Body of pancreas (tissue), 4 donors: ENCODE data around the gene PLEKHA3. TPM values are rescaled to one million over a fixed set of nuclear protein-coding genes. Genes with fewer than 3 reads are reported as not detected.

ENCODE experiments used
- ATAC-seq: fragments of 150-250 bp; one replicate; pipeline ENCODE4 v1.9.1; 2016
- DNase-seq, 4 donors: peaks; one replicate each; pipeline ENCODE4 v3.0.0-alpha.2; 2019
- H3K27ac ChIP-seq, 4 donors: fragments of 200-600 bp; sonication (generic); 1 replicate in 3 of 4; 2 replicates in 1 of 4; pipeline versions ENCODE4 v1.5.1 to v1.6.1; 2016 to 2019; ENCODE audit warnings: mild to moderate bottlenecking in 1 of 4, mixed read lengths in 1 of 4, moderate library complexity in 1 of 4
- H3K27me3 ChIP-seq, 2 donors: fragments of 200-600 bp; sonication (generic); one replicate each; pipeline ENCODE4 v1.6.0; 2016; ENCODE audit warnings: mild to moderate bottlenecking in 1 of 2
- H3K36me3 ChIP-seq, 2 donors: fragments of 200-600 bp; sonication (generic); replicated peaks in 1 of 2; 2 replicates each; pipeline ENCODE4 v1.5.1; 2016; ENCODE audit warnings: low read depth in 2 of 2; ENCODE audit not compliant: insufficient read depth in 1 of 2
- H3K4me1 ChIP-seq: fragments of 200-600 bp; sonication (generic); one replicate; pipeline ENCODE4 v1.6.0; 2016
- H3K4me3 ChIP-seq, 2 donors: fragments of 200-600 bp; sonication (generic); 1 replicate in 1 of 2; 2 replicates in 1 of 2; pipeline ENCODE4 v1.5.1; 2016 to 2019
- H3K9me3 ChIP-seq, 3 donors: fragments of 200-600 bp; sonication (generic); 1 replicate in 2 of 3; 2 replicates in 1 of 3; pipeline ENCODE4 v1.5.1; 2016
- CTCF ChIP-seq, 7 experiments: fragments of 450-650 bp in 4 of 7; fragments of 200-600 bp in 3 of 7; sonication (generic) in 3 of 7; IDR thresholded peaks; one replicate each; pipeline ENCODE4 v1.5.1; 2016 to 2019; ENCODE audit warnings: antibody characterized with exemption in 7 of 7
- POLR2A ChIP-seq, 3 donors: fragments of 450-650 bp; IDR thresholded peaks; one replicate each; pipeline ENCODE4 v1.6.1; 2016; ENCODE audit warnings: antibody characterized with exemption in 3 of 3, mild to moderate bottlenecking in 2 of 3
- WGBS, 2 donors: methylation state at CpG; one replicate each; pipeline ENCODE4 v1.1.5; 2017; 5-methylcytosine and 5-hydroxymethylcytosine counted together
- intact Hi-C: fragments of 100-400 bp; cut with DNase I; formaldehyde crosslinking; loops from one replicate; pipeline ENCODE4 v1.15.1; 2023
- total RNA-seq, 2 donors: library from RNA; depleted of rRNA; stranded (reverse); fragments of >200 nt; gene quantifications; one replicate each; pipeline ENCODE4 v1.1.0, GENCODE V29; 2016

PLEKHA3 gene
- 1 to 10 TPM; 5.3 to 6.5 TPM for total RNA-seq

- no peaks in the 10 kb centered on the region for H3K36me3 ChIP-seq
- H3K4me3 ChIP-seq = peak within 1 kb of the TSS; percentile 83 to 91
- DNase-seq = peak; percentile 96 to 98 (median 97)
- TF ChIP-seq CTCF (IDR thresholded peaks at IDR 0.05) = no peak
- peak; percentile 82 to 91 (median 88) for TF ChIP-seq POLR2A (IDR thresholded peaks at IDR 0.05)
- H3K9me3 ChIP-seq = no peaks in the 10 kb centered on the region
- 0% methylated on average over 47 to 92 of the region's 92 CpGs for WGBS, 2 donors
- peaks cover 57% of the 10 kb centered on the region for H3K4me1 ChIP-seq
- intact Hi-C loops = no loop called here
- no peaks in the 10 kb centered on the region for H3K27me3 ChIP-seq
- peak; percentile 93 for ATAC-seq
- peak within 1 kb of the TSS; percentile 92 to 98 (median 96) for H3K27ac ChIP-seq
Measured at GRCh38 chr2:178480227-178481181, at the start of gene PLEKHA3. PLEKHA3 (plus strand) TSS chr2:178480457; CDS start chr2:178480870, 413 bp downstream.

DNA sequence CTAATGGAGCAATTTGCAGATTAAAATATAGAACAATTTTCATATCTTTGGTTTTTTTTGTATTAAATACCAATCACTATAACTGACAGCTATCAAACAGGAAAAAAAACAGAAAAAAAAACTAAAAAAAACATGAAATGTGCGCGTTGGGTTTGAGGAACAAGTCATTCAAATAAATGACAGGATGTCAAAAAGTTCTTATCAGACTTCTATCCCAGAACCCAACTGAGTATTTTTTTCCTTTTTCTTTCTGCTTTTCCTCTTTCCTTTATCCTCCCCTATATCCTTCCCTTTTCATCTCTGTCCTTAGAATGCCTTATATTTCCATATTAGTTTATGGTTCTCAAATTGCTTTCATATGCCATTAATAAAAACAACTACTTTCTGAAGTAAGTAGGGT, 43.6 kb upstream of the PLEKHA3 start:
- TF ChIP-seq POLR2A (IDR thresholded peaks at IDR 0.05) (no peak), CTCF (IDR thresholded peaks at IDR 0.05) (no peak)
- ATAC-seq (no peak), DNase-seq (no peak)
- intact Hi-C loops = no loop called here
- WGBS, 2 donors = 74 to 75% methylated on average over 2 of the region's 2 CpGs
- no peaks in the 10 kb centered on the region for H3K9me3 ChIP-seq
- no peaks in the 10 kb centered on the region for H3K27me3 ChIP-seq
- H3K4me3 ChIP-seq = no peak overlapping the region
- peaks cover 0 to 25% of the 10 kb centered on the region in 2 donors for H3K36me3 ChIP-seq
- H3K4me1 ChIP-seq = no peaks in the 10 kb centered on the region
- no peak overlapping the region for H3K27ac ChIP-seq

GRCh38 chr2:178441426-178441825, 38.8 kb upstream of the PLEKHA3 start:
- 83 to 88% methylated on average over 2 of the region's 2 CpGs for WGBS, 2 donors
- intact Hi-C loops = no loop called here
- H3K4me1 ChIP-seq = no peaks in the 10 kb centered on the region
- TF ChIP-seq POLR2A (IDR thresholded peaks at IDR 0.05) (no peak), CTCF (IDR thresholded peaks at IDR 0.05) (no peak)
- no peaks in the 10 kb centered on the region for H3K9me3 ChIP-seq
- ATAC-seq (no peak), DNase-seq (no peak)
- H3K36me3 ChIP-seq = peaks cover 2 to 15% of the 10 kb centered on the region in 2 donors
- H3K27ac ChIP-seq = no peak overlapping the region
- H3K4me3 ChIP-seq = no peak overlapping the region
- no peaks in the 10 kb centered on the region for H3K27me3 ChIP-seq

DNA sequence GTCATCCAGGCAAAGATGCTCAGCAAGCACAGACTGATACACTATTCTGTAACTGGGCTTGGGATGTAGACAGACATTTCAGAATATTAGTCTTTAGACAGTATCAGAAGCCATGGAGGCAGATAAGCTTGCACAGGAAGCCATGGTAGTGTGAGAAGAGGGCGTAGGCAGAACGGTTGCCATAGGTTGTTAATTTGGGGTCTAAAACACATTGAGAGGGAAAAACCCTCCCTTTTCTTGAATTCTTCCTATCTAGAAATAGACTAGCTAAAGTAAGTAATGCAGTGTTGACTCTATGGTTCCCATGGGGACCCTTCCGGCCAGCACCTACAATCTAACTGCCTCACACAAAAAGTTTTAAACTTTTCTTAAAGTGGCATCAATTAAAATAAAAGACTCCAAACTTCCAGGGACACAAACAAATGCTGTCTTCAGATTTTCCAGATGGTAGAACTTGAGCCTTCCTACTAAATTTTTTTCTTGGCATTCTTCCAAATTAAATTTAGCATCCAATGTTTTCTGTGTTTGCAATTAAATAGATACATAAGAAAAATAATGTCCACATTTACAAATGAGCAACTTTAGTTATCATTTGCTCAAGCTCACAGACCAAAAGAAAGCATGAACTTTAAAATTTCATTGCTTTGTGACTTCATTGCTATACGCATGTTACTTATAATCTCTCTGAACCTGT, 31.1 kb upstream of the PLEKHA3 start:
- Histone ChIP-seq H3K4me3 (no peak overlapping the region), H3K27me3 (no peaks in the 10 kb centered on the region), H3K36me3 (peaks cover 3 to 7% of the 10 kb centered on the region in 2 donors), H3K27ac (peak overlapping the region in 3 of 4 donors; percentile 94 to 100 (median 98)), H3K4me1 (peaks cover 25% of the 10 kb centered on the region), H3K9me3 (no peaks in the 10 kb centered on the region)
- intact Hi-C loops = no loop called here
- TF ChIP-seq POLR2A (IDR thresholded peaks at IDR 0.05) (no peak), CTCF (IDR thresholded peaks at IDR 0.05) (no peak)
- DNase-seq (no peak), ATAC-seq (no peak)
- 62 to 77% methylated on average over 4 of the region's 4 CpGs for WGBS, 2 donors
